Activated CD8-positive, alpha-beta memory T cell treated with anti-CD3 and anti-CD28 coated beads, Interleukin-2, amount 50 U/mL, for 1 hour (primary cell): ENCODE measurements around the gene DKKL1.

Source experiments
- DNase-seq: peaks from one replicate; pipeline ENCODE4 v3.0.0-alpha.2; 2020; ENCODE audit errors: extremely low read depth

DKKL1 gene

DNA sequence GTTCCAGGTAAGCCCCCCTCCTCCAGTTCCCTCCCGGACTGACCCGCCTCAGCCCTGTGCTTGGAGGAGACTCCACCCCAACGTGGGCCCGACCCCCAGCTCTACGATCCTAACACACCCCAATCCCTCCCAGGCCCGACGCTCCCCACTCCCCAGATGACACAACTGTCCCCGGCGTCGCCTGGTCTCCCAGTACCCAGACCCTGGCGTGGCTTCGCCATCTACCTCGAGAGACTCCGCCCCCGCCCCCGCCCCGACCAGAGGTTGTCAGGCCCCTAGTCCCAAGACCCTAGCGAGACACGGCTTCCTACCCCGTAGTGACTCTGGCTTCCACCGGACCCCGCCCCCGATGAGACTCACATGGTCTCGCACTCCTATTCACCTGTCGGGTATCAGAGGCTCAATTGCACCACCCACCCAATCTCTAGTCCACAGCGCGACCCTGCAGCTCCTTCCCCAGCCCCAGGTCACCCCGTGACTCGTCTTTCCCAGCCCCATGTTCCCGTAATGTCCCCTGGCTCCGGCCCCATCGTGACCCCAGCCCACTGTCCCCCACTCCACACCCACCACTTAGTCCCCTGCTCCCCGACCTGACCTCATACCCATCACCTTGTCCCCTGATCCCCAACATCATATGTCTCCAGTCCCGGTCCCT, 25.5 kb upstream of the DKKL1 start:
- DNase-seq = no peak

GRCh38 chr19:49338691-49339300, 24.9 kb upstream of the DKKL1 start:
- DNase-seq = no peak

- no peak for DNase-seq
These were observed 24.2 kb upstream of the DKKL1 start for GRCh38 chr19:49339301-49340068.

- no peak for DNase-seq
These were observed 23.4 kb upstream of the DKKL1 start for GRCh38 chr19:49340069-49340864.

DNA sequence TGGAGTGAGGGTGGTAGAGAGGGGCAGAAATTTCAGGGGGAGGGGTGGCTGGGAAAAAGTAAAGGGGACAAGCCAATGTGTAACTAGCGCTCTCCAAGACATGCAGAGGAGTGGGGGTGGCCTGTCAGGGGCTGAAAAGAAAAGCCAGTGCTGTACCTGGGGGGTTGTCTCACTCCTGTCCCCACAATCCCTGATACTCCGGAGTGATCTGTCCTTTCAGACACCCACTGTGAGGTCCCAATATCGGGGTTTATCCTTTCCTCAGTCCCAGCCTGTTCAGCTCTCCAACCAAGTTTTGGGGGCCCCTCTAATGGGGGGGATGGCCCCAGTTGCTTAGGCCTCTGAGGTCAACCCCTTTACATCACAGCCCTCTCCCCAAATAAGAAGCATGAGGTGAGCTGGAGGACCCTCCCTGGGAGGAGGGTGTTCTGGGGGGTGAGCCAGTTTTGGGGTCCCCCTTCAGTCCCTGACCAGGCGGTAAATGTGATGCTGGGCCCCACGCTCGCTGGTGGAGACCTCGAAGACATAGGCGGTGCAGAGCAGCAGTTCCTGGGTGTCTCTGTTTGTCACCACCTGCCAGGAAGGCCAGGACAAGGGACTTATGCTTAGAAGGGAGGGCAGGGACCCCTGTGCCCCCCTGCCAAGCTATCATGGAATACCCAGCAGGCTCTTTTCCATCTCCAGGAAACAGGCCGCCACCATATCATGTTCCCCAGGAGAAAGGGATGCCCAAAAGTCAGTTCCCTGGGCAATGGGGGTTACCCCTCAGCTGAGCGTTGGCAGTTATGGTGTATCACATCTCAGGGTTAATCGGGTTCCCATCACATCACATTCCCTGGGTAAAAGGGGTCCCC, 22.6 kb upstream of the DKKL1 start:
- no peak for DNase-seq

DNA sequence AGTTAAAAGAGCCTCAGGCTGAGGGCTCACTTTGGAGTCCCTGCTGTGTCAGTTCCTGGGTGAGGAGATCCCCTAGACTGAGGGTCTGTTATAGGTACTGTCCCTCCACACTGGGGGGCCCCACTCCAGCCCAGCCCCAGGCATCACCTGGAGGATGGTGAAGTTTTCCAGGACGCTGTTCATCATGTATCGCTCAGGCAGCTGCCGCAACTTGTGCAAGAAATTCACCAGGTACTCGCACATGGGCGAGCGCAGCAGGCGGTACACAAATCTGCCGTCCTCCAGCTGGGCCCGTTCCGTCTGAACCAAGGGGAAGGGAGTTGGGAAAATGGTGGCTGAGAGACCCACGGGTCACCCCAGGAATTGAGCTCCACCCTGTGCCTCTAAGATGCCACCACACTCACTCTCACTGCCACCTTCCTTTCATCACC, 21.4 kb upstream of the DKKL1 start:
- no peak for DNase-seq

DNA sequence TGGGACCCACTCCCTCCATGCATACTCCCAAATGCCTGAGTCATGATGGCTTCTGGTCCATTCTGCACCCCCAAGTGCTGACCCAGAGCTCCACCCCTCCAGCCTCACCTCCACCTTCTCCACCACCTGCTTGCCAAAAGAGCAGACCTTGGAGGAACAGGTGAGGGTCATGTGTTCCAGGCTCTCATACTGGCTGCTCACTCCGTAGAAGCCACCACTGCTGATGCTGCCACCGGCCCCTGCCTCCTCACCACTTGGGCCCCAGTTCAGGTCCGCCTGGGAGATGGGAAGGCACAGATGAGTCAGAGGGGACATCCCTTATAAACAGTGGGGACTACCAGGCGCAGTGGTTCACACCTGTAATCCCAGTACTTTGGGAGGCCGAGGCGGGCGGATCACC, 20.6 kb upstream of the DKKL1 start:
- DNase-seq = no peak

- DNase-seq = no peak
These were observed 18.9 kb upstream of the DKKL1 start for GRCh38 chr19:49344505-49345423.

DNA sequence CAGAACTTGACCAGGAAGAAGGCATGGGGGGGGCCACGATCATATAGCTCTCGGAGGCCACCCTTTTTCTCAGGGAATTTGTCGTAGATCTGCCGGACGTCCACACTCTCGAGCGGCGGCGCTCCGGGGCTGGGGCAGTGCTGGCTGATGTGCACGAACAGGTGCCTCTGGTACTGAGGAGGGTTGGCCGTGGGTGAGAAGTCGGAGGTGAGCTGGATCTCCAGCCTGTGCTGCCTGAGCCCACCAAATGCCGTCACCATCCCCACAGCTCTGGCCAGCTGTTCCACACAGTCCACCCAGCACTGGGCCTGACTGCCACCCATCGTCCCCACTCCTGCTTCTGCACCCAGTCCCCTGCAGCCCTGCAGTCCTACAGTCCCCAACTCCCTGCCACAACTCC, 16.5 kb upstream of the DKKL1 start:
- DNase-seq = no peak

- DNase-seq = no peak
These were observed 15.8 kb upstream of the DKKL1 start for GRCh38 chr19:49347835-49348234.

DNA sequence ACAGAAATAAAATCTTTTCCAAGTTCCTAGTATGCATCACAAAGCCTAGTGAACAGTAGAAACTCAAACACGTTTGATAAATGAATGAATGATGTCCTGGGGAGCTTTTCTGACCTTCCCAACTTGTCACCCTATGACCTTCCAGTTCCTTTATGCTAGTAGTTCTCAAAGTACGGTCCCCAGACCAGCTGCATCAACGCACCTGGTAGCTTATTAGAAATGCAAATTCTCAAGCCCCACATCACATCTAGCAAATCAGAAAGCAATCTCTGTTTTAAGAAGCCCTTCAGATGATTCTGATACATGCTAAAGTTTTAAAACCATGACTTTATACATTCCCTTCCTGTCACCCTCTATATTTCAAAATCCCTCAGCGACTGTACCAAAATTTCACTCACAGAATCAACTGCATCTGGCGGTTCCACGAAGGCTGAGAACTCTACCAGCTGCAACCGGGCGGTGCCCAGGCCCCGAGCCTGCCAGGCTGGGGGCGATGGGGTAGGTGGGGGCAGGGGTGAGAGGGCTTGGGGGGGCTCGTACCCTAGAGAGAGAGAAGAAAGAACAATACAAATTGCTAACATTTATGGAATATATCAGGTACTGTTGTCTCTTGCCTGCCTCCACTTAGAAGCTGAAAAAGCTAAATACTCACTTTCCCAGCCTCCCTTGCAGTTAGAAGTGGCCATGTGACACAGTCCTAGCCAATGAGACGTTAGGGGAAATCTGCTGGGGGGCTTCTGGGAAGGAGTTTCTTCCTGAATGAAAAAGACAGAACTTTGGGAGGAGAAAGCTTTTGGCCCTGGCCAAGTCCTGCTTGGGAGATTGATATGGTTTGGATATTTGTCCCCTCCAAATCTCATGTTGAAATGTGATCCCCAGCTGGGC, 15.1 kb upstream of the DKKL1 start:
- DNase-seq = no peak

DNA sequence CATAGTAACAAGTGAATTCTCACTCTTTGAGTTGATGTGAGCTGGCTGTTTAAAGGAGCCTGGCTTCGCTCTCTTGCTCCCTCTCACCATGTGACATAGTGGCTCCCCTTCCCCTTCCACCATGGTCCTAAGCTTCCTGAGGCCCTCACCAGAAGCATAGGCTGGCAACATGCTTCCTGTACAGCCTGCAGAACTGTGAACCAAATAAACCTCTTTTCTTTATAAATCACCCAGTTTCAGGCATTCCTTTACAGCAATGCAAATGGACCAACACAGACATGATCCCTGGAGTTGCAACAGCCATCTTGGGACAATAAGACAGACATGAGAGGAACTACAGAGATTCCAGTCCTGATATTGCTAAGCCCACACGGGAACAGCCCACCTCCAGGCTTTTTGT, 14.1 kb upstream of the DKKL1 start:
- no peak for DNase-seq

GRCh38 chr19:49355909-49356353, 7.7 kb upstream of the DKKL1 start:
- DNase-seq = no peak

DNA sequence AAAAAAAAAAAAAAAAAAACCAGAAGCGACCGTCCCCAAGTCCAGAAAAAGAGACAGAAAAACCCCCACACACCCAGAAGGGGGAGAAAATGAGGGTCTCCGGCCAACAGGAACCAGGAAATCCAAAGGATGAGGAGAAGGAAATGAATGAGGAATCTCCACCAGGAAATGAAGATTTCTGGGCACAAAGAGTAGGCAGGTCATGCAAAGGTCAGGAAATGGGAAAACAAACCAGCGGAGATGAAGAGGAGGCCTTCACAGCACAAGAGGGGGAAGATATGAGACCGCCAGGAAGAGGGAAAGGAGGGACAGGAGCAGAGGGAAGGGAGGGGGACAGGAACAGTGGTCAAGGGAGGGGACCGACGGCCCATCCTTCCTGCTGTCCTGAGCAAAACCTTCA, 7.3 kb upstream of the DKKL1 start:
- no peak for DNase-seq

- DNase-seq = no peak
These were observed 6.5 kb upstream of the DKKL1 start for GRCh38 chr19:49357186-49357585.

DNA sequence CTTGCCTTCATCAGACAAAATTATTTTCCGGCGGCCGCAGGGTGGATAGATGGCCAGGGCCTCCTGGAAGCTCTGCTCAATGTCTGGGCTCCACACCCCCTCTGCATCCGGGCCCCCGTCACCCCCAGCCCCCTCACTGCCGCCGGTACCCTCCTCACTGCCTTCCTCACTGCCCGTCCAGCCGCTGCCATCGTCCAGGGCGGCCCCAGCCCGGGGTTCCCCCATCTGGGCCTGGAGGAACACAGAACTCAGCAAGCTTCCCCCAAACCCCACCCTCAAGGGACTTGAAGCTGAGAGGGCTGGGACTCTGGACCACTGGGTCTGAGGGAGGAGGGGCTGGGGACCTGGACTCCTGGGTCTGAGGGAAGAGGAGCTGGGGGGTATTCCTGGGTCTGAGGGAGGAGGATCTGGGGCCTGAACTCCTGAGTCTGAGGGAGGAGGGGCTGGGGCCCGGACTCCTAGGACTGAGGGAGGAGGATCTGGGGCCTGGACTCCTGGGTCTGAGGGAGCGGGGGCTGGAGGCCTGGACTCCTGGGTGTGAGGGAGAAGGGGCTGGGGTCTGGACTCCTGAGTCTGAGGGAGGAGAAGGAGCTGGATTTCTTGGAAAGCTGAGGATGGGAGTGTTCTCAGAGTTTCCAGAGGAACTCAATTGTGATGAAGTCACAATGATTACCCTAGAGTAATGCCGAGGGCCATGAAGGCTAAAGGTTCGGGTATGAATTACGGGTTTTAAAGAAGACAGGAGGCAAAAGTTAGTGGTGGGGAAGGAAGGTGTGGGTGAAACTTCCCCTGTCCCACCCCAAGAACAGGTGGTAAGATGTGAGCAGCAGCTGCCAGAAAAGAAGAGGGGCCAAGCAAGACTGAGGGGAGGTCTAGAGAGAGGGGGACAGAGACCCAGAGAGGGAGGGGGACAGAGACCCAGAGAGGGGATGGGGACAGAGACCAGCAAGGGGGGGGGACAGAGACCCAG, 3.5 kb upstream of the DKKL1 start:
- no peak for DNase-seq

- no peak for DNase-seq
These were observed 2.1 kb upstream of the DKKL1 start for GRCh38 chr19:49361438-49362047.
